GM19193 (cell line): ENCODE data around the gene SLC6A4.

Experiments
- POLR2A ChIP-seq: IDR thresholded peaks from 4 replicates; pipeline ENCODE4 v1.6.1; 2011; ENCODE audit not compliant: insufficient read depth, insufficient read length; ENCODE audit errors: extremely low read depth

SLC6A4 gene

GRCh38 chr17:30232015-30232823 is 3.3 kb downstream of the SLC6A4 start:
- no peak for TF ChIP-seq POLR2A

- no peak for TF ChIP-seq POLR2A
Measured at GRCh38 chr17:30230596-30231125, 4.8 kb downstream of the SLC6A4 start.

GRCh38 chr17:30229012-30229411 is 6.5 kb downstream of the SLC6A4 start:
- TF ChIP-seq POLR2A: no peak

GRCh38 chr17:30228011-30228410 is 7.5 kb downstream of the SLC6A4 start:
- no peak for TF ChIP-seq POLR2A

- no peak for TF ChIP-seq POLR2A
Measured at GRCh38 chr17:30226878-30227277, 8.6 kb downstream of the SLC6A4 start.

GRCh38 chr17:30225919-30226553 is 9.5 kb downstream of the SLC6A4 start:
- no peak for TF ChIP-seq POLR2A

GRCh38 chr17:30225112-30225511 is 10.4 kb downstream of the SLC6A4 start:
- TF ChIP-seq POLR2A: no peak

- TF ChIP-seq POLR2A: no peak
Measured at GRCh38 chr17:30224419-30224960, 11.0 kb downstream of the SLC6A4 start.

GRCh38 chr17:30222721-30223175 is 12.7 kb downstream of the SLC6A4 start:
- no peak for TF ChIP-seq POLR2A

GRCh38 chr17:30222251-30222650 is 13.2 kb downstream of the SLC6A4 start:
- TF ChIP-seq POLR2A: no peak

- TF ChIP-seq POLR2A: no peak
Measured at GRCh38 chr17:30221346-30221745, 14.2 kb downstream of the SLC6A4 start.

- no peak for TF ChIP-seq POLR2A
Measured at GRCh38 chr17:30220414-30220813, 15.1 kb downstream of the SLC6A4 start.

- no peak for TF ChIP-seq POLR2A
Measured at GRCh38 chr17:30219833-30220232, 15.7 kb downstream of the SLC6A4 start.

GRCh38 chr17:30219315-30219714 is 16.2 kb downstream of the SLC6A4 start:
- no peak for TF ChIP-seq POLR2A

GRCh38 chr17:30218799-30219198 is 16.7 kb downstream of the SLC6A4 start:
- no peak for TF ChIP-seq POLR2A
